HTERT RPE-1 (cell line): ENCODE data around the gene NLRP5.

ENCODE experiments used
- in situ Hi-C: fragments of 300-500 bp; cut with MboI; formaldehyde crosslinking; loops from 4 replicates; pipeline ENCODE4 v1.14.3; 2020; ENCODE audit warnings: low sequenced_read_pairs

NLRP5 gene

GRCh38 chr19:56071151-56071550 is 84.6 kb downstream of the NLRP5 start:
- in situ Hi-C loops = no loop called here

GRCh38 chr19:56076498-56076897 is 89.9 kb downstream of the NLRP5 start:
- in situ Hi-C loops = no loop called here

- in situ Hi-C loops = no loop called here
Measured at GRCh38 chr19:56079609-56080008, 93.0 kb downstream of the NLRP5 start.

- in situ Hi-C loops = no loop called here
Measured at GRCh38 chr19:56080669-56081401, 94.3 kb downstream of the NLRP5 start.

- in situ Hi-C loops = no loop called here
Measured at GRCh38 chr19:56083668-56084067, 97.1 kb downstream of the NLRP5 start.

- in situ Hi-C loops = no loop called here
Measured at GRCh38 chr19:56084835-56085536, 98.4 kb downstream of the NLRP5 start.

- in situ Hi-C loops = no loop called here
Measured at GRCh38 chr19:56085571-56086275, 99.1 kb downstream of the NLRP5 start.

GRCh38 chr19:56086671-56087430 is 100.3 kb downstream of the NLRP5 start:
- in situ Hi-C loops = no loop called here

- in situ Hi-C loops = no loop called here
Measured at GRCh38 chr19:56087647-56088496, 101.3 kb downstream of the NLRP5 start.

- in situ Hi-C loops = no loop called here
Measured at GRCh38 chr19:56088497-56089215, 102.1 kb downstream of the NLRP5 start.

GRCh38 chr19:56089344-56089743 is 102.8 kb downstream of the NLRP5 start:
- in situ Hi-C loops = no loop called here

- in situ Hi-C loops = no loop called here
Measured at GRCh38 chr19:56091066-56091490, 104.5 kb downstream of the NLRP5 start.

- in situ Hi-C loops = no loop called here
Measured at GRCh38 chr19:56091751-56092546, 105.4 kb downstream of the NLRP5 start.

GRCh38 chr19:56092685-56093631 is 106.4 kb downstream of the NLRP5 start:
- in situ Hi-C loops = no loop called here

- in situ Hi-C loops = no loop called here
Measured at GRCh38 chr19:56094449-56094848, 107.9 kb downstream of the NLRP5 start.

GRCh38 chr19:56096665-56097064 is 110.1 kb downstream of the NLRP5 start:
- in situ Hi-C loops = no loop called here

- in situ Hi-C loops = no loop called here
Measured at GRCh38 chr19:56097306-56097705, 110.7 kb downstream of the NLRP5 start.

GRCh38 chr19:56097776-56098175 is 111.2 kb downstream of the NLRP5 start:
- in situ Hi-C loops = no loop called here
